Dendritic cell treated with granulocyte-macrophage colony-stimulating factor and Interleukin-4, amounts not matched to agents 40 ng/mL and 50 ng/mL, for 4 days (primary cell): ENCODE results near the gene CILP2.

Source experiments
- H3K27ac Mint-ChIP-seq: one replicate; pipeline ENCODE4 v1.8.0; 2022; ENCODE audit warnings: mild to moderate bottlenecking, mixed read lengths
- H3K27me3 Mint-ChIP-seq: one replicate; pipeline ENCODE4 v1.8.0; 2022; ENCODE audit warnings: mild to moderate bottlenecking, mixed read lengths
- H3K36me3 Mint-ChIP-seq: one replicate; pipeline ENCODE4 v1.8.0; 2022; ENCODE audit warnings: low read depth, mixed read lengths
- H3K4me1 Mint-ChIP-seq: one replicate; pipeline ENCODE4 v1.8.0; 2022; ENCODE audit warnings: low read depth, mixed read lengths
- H3K4me3 Mint-ChIP-seq: one replicate; pipeline ENCODE4 v1.8.0; 2022; ENCODE audit warnings: mild to moderate bottlenecking, moderate library complexity, mixed read lengths
- H3K9me3 Mint-ChIP-seq: one replicate; pipeline ENCODE4 v1.8.0; 2022; ENCODE audit warnings: mixed read lengths
- intact Hi-C: fragments of 100-400 bp; cut with micrococcal nuclease; formaldehyde crosslinking; loops from one replicate; pipeline ENCODE4 v1.15.0; 2022

Gene CILP2

DNA sequence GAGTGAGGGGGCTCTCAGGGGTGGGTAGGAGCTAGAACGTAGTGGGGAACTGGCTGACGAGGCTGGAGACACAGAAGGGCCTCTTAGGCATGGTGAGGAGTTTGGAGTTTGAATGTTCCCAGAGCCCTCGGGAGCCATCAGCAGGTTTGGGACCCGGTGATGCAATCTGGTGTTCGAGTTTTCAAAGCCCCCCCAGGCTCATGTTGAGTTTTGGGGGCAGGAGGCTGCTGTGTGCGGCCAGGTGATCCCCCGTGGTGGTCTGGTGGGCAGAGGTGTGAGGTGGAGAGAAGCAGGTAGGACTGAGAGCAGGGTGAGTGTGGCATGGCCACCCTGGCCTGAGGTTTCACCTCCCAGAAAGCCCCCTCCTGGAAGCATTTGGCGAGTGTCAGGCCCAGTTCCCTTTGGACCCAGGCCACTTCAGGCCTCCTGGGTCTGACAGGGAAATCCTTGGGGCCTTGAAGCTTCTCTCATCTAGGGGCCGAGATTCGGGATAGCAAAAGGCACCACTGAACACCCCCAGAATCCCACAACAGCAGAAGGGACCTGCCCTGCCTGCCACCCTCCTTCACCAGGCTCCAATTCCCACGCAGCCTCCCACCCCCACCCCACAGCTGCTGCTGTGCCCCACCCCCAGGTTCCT lies 8.2 kb upstream of the CILP2 start:
- Mint-ChIP-seq H3K36me3 (peaks cover 61% of the 10 kb centered on the region), H3K27ac (no peak overlapping the region), H3K4me1 (peaks cover 17% of the 10 kb centered on the region), H3K9me3 (no peaks in the 10 kb centered on the region), H3K27me3 (no peaks in the 10 kb centered on the region), H3K4me3 (no peak overlapping the region)
- intact Hi-C loops, result no loop called here

DNA sequence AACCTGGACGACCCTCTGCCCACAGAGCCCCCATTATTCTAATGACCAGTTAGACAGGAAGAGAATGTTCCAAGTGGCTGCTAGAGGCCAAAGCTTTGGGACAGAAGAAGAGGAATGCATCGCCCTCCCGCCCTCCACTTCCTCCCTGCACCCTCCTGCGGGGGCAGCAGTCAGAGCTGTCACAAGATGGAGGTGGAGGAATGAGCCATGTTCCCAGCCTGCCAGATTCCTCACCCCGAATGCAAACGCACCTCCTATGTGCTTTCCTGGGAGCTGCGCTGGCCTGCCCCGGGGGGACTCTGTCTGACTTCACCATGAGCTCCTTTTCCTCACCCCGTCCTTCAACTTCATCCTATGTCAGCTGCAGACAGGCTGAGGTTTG lies 7.7 kb upstream of the CILP2 start:
- Mint-ChIP-seq H3K27ac (no peak overlapping the region), H3K27me3 (no peaks in the 10 kb centered on the region), H3K36me3 (peaks cover 60% of the 10 kb centered on the region), H3K4me1 (peaks cover 17% of the 10 kb centered on the region), H3K9me3 (no peaks in the 10 kb centered on the region), H3K4me3 (no peak overlapping the region)
- intact Hi-C loops, result no loop called here

- Mint-ChIP-seq H3K27ac (no peak overlapping the region), H3K4me1 (peaks cover 17% of the 10 kb centered on the region), H3K4me3 (no peak overlapping the region), H3K27me3 (no peaks in the 10 kb centered on the region), H3K36me3 (peaks cover 63% of the 10 kb centered on the region), H3K9me3 (no peaks in the 10 kb centered on the region)
- intact Hi-C loops, result no loop called here
These were observed 7.2 kb upstream of the CILP2 start for GRCh38 chr19:19530889-19531288.

- H3K27me3 Mint-ChIP-seq, result peaks cover 13% of the 10 kb centered on the region
- H3K27ac Mint-ChIP-seq, result no peak overlapping the region
- peak overlapping the region; percentile 19 for H3K4me3 Mint-ChIP-seq
- intact Hi-C loops, result loop anchor here (1.0 kb wide), 1 partner anchor 111 kb away; the partner anchor contains the start of gene GMIP
- H3K36me3 Mint-ChIP-seq, result peaks cover 52% of the 10 kb centered on the region
- H3K4me1 Mint-ChIP-seq, result peaks cover 17% of the 10 kb centered on the region
- H3K9me3 Mint-ChIP-seq, result no peaks in the 10 kb centered on the region
These were observed 5.9 kb upstream of the CILP2 start for GRCh38 chr19:19531951-19532805.

- peaks cover 43% of the 10 kb centered on the region for H3K36me3 Mint-ChIP-seq
- peaks cover 23% of the 10 kb centered on the region for H3K4me1 Mint-ChIP-seq
These were observed 5.0 kb upstream of the CILP2 start for GRCh38 chr19:19532806-19533701.

GRCh38 chr19:19533841-19534240 lies 4.2 kb upstream of the CILP2 start:
- Mint-ChIP-seq H3K4me1 (peaks cover 29% of the 10 kb centered on the region), H3K9me3 (no peaks in the 10 kb centered on the region), H3K27ac (no peak overlapping the region), H3K36me3 (peaks cover 35% of the 10 kb centered on the region), H3K27me3 (peaks cover 28% of the 10 kb centered on the region), H3K4me3 (no peak overlapping the region)
- intact Hi-C loops, result no loop called here

More at GRCh38 chr19:19532806-19533701, 5.0 kb upstream of the CILP2 start:
- H3K27ac Mint-ChIP-seq, result no peak overlapping the region
- intact Hi-C loops, result loop anchor here (1.0 kb wide), 1 partner anchor 110 kb away; the partner anchor contains the start of gene GMIP
- no peak overlapping the region for H3K4me3 Mint-ChIP-seq
- H3K27me3 Mint-ChIP-seq, result peaks cover 21% of the 10 kb centered on the region
- H3K9me3 Mint-ChIP-seq, result no peaks in the 10 kb centered on the region

DNA sequence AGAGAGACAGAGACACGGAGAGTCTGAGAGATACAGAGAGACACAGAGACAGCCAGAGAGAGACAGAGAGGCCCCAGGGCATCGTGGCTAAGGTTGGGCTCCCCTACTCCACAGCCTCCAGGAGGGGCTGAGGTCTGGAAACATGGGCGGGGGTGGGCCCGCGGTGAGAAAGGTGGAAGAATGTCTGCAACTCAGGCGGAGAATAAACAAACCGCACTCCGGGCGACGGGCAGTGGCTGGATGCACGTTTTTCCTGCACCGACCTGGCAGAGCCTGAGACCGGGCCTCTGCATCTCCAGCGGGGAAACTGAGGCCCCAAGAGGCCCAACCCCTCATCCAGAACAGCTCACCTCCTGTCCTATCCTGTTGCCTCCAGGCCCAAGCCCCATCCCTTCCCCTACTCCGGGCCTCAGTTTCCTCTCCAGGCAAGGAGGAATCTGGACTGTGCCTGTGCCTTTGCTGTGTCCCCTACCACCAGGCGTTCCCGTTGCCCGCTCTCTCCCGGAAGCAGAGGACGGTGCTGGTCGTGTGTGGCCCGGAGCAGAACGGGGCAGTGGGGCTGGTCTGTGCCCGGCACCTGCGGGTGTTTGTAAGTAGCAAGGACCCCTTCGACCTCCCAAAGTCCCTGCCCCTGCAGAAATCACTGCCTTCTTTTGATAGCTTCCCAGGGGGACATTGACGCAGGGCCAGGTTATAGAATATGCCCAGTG lies 3.4 kb upstream of the CILP2 start:
- H3K36me3 Mint-ChIP-seq, result peaks cover 26% of the 10 kb centered on the region
- no peak overlapping the region for H3K4me3 Mint-ChIP-seq
- intact Hi-C loops, result no loop called here
- no peak overlapping the region for H3K27ac Mint-ChIP-seq
- H3K9me3 Mint-ChIP-seq, result no peaks in the 10 kb centered on the region
- H3K4me1 Mint-ChIP-seq, result peaks cover 30% of the 10 kb centered on the region
- H3K27me3 Mint-ChIP-seq, result peaks cover 37% of the 10 kb centered on the region

GRCh38 chr19:19535311-19536191 lies 2.5 kb upstream of the CILP2 start:
- no peak overlapping the region for H3K27ac Mint-ChIP-seq
- intact Hi-C loops, result no loop called here
- no peaks in the 10 kb centered on the region for H3K9me3 Mint-ChIP-seq

DNA sequence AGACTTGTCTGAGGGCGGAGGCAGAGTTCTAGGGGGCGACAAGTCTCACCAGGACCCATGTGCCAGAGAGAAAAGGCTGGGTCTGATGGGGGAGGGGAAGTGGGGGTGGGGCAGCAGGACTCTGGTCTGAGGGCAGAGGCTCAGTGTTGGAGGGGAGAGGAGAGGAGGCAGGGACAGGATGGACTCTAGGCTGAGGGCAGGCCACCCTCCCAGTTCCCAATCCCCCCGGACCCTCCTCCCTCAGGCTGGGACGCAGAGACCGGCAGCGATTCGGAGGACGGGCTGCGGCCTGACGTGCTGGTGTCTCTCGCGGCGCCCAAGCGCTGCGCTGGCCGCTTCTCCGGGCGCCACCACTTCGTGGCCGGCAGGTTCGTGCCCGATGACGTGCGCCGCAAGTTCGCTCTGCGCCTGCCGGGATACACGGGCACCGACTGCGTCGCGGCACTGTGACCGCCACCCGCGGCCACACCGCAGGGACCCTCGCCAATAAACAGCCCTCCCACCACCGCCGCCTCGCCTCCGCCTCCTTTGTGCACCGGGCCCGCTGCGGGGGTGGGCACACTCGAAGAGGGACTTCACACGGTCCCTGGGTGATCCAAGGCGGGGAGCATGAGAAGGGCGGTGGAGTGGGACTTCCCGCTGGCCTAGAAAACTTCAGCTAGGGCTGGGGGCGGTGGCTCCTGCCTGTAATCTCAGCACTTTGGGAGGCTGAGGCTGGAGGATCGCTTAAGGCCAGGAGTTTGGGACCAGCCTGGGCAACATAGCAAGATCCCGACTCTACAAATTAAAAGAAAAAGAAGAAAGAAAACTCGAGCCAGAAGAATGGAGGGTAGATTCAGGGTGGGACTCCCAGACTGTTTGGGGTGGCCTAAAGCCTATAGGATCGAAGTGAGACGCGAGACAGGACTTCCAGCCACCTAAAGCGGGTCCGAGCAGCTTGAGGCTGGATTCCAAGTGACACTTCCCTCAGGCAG lies 703 bp upstream of the CILP2 start:
- Mint-ChIP-seq H3K27me3 (peaks cover 58% of the 10 kb centered on the region), H3K4me1 (peaks cover 31% of the 10 kb centered on the region), H3K36me3 (peaks cover 11% of the 10 kb centered on the region), H3K4me3 (no peak overlapping the region), H3K27ac (no peak overlapping the region), H3K9me3 (no peaks in the 10 kb centered on the region)
- intact Hi-C loops, result no loop called here

More at GRCh38 chr19:19535311-19536191, 2.5 kb upstream of the CILP2 start:
- H3K36me3 Mint-ChIP-seq, result peaks cover 23% of the 10 kb centered on the region
- H3K27me3 Mint-ChIP-seq, result peaks cover 45% of the 10 kb centered on the region
- H3K4me3 Mint-ChIP-seq, result no peak overlapping the region
- peaks cover 26% of the 10 kb centered on the region for H3K4me1 Mint-ChIP-seq

GRCh38 chr19:19538785-19539166 lies 711 bp downstream of the CILP2 start:
- peaks cover 11% of the 10 kb centered on the region for H3K36me3 Mint-ChIP-seq
- H3K4me3 Mint-ChIP-seq, result no peak overlapping the region

DNA sequence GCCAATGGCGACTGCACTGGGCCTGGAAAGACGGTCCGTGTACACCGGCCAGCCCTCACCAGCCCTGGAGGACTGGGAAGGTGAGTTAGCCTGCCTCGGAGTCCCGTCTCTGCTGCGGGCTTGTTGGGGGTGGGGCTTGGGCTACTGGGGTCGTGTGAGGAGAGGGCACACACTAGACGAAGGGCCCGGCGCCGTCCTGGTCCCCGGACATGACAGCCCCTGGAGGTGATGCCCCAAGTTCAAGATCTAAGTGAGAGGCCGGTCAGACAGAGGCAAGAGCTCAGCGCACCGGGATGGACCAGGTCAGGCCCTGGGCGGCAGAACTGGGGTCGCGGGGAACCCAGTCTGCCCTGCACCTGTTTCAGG lies 1.6 kb downstream of the CILP2 start:
- intact Hi-C loops, result no loop called here
- peaks cover 11% of the 10 kb centered on the region for H3K36me3 Mint-ChIP-seq
- peaks cover 43% of the 10 kb centered on the region for H3K4me1 Mint-ChIP-seq
- H3K4me3 Mint-ChIP-seq, result peak overlapping the region; percentile 26
- no peak overlapping the region for H3K27ac Mint-ChIP-seq
- no peaks in the 10 kb centered on the region for H3K9me3 Mint-ChIP-seq
- H3K27me3 Mint-ChIP-seq, result peaks cover 60% of the 10 kb centered on the region

More at GRCh38 chr19:19538785-19539166, 711 bp downstream of the CILP2 start:
- no peak overlapping the region for H3K27ac Mint-ChIP-seq
- peaks cover 43% of the 10 kb centered on the region for H3K4me1 Mint-ChIP-seq
- H3K9me3 Mint-ChIP-seq, result no peaks in the 10 kb centered on the region
- intact Hi-C loops, result no loop called here
- H3K27me3 Mint-ChIP-seq, result peaks cover 60% of the 10 kb centered on the region
